OCI-LY1 (cell line): ENCODE measurements around the gene HOXC13.

Experiments
- H2AFZ ChIP-seq: fragments of 200-600 bp; sonication (generic), shearing (Covaris generic); 2 replicates; pipeline ENCODE4 v1.6.0; 2014; ENCODE audit warnings: antibody characterized with exemption, mild to moderate bottlenecking, low read length
- H3F3A ChIP-seq: fragments of 200-600 bp; sonication (generic), shearing (Covaris generic); 2 replicates; pipeline ENCODE4 v1.6.0; 2014; ENCODE audit warnings: mild to moderate bottlenecking, antibody characterized with exemption, low read length, moderate library complexity; ENCODE audit not compliant: insufficient read depth
- H3K27ac ChIP-seq: fragments of 200-600 bp; sonication (generic); 2 replicates; pipeline ENCODE4 v1.5.1; 2014; ENCODE audit warnings: low read length, mixed run types, mild to moderate bottlenecking, low read depth; ENCODE audit not compliant: poor library complexity, severe bottlenecking
- H3K27me3 ChIP-seq: fragments of 200-600 bp; sonication (generic); 2 replicates; pipeline ENCODE4 v1.6.0; 2014; ENCODE audit warnings: antibody characterized with exemption, mild to moderate bottlenecking, low read length, moderate library complexity; ENCODE audit not compliant: insufficient read depth
- H3K36me3 ChIP-seq: fragments of 200-600 bp; sonication (generic); 2 replicates; pipeline ENCODE4 v1.6.1; 2014; ENCODE audit warnings: mild to moderate bottlenecking, antibody characterized with exemption, low read length, moderate library complexity, mixed read lengths; ENCODE audit not compliant: insufficient read depth
- H3K4me1 ChIP-seq: fragments of 200-600 bp; sonication (generic); 2 replicates; pipeline ENCODE4 v1.5.1; 2014; ENCODE audit warnings: mild to moderate bottlenecking, low read length, moderate library complexity; ENCODE audit not compliant: insufficient read depth, severe bottlenecking
- H3K4me2 ChIP-seq: fragments of 200-600 bp; sonication (generic), shearing (Covaris generic); 2 replicates; pipeline ENCODE4 v1.6.1; 2014; ENCODE audit warnings: low read length
- H3K4me3 ChIP-seq: fragments of 200-600 bp; sonication (generic); 2 replicates; pipeline ENCODE4 v1.5.1; 2014; ENCODE audit warnings: low read length, low read depth, mild to moderate bottlenecking, mixed read lengths; ENCODE audit not compliant: poor library complexity, severe bottlenecking
- H3K79me2 ChIP-seq: fragments of 200-600 bp; shearing (Covaris generic); 2 replicates; pipeline ENCODE4 v1.6.1; 2016; ENCODE audit warnings: mixed run types, low read length, mixed read lengths; ENCODE audit not compliant: insufficient read depth
- H3K9ac ChIP-seq: fragments of 200-600 bp; sonication (generic), shearing (Covaris generic); 2 replicates; pipeline ENCODE4 v1.6.1; 2014; ENCODE audit warnings: mild to moderate bottlenecking, low read length, mixed read lengths
- H3K9me2 ChIP-seq: fragments of 200-600 bp; sonication (generic), shearing (Covaris generic); 2 replicates; pipeline ENCODE4 v1.6.1; 2014; ENCODE audit warnings: low read depth, mild to moderate bottlenecking, low read length, mixed read lengths
- H3K9me3 ChIP-seq: fragments of 200-600 bp; shearing (Covaris generic); 2 replicates; pipeline ENCODE4 v1.6.1; 2014; ENCODE audit warnings: low read length, mixed read lengths
- H4K20me1 ChIP-seq: fragments of 200-600 bp; sonication (generic), shearing (Covaris generic); 2 replicates; pipeline ENCODE4 v1.6.0; 2016; ENCODE audit warnings: mild to moderate bottlenecking, low read length; ENCODE audit not compliant: insufficient read depth
- CTCF ChIP-seq: fragments of 200-600 bp; sonication (generic), shearing (Covaris generic); IDR thresholded peaks from 2 replicates; pipeline ENCODE4 v1.5.1; 2017; ENCODE audit warnings: mild to moderate bottlenecking, antibody characterized with exemption, low read length, moderate library complexity, mixed read lengths
- EZH2 ChIP-seq: fragments of 200-600 bp; sonication (generic), shearing (Covaris generic); IDR thresholded peaks from 2 replicates; pipeline ENCODE4 v1.8.0; 2017; ENCODE audit warnings: borderline replicate concordance, mixed run types, mild to moderate bottlenecking, antibody characterized with exemption, low read length, moderate library complexity, mixed read lengths

The HOXC13 gene

GRCh38 chr12:53989227-53990113 lies 50.8 kb downstream of the HOXC13 start:
- Histone ChIP-seq H2AFZ (no peak overlapping the region), H3K27ac (no peak overlapping the region), H3K4me3 (no peak overlapping the region), H3K4me2 (peak overlapping the region; percentile 37; the same call in 1 of the 2 replicates), H3K79me2 (no peaks in the 10 kb centered on the region), H4K20me1 (no peaks in the 10 kb centered on the region), H3K27me3 (peaks cover 6% of the 10 kb centered on the region; the same call in 1 of the 2 replicates), H3K9ac (no peak overlapping the region), H3K9me2 (no peaks in the 10 kb centered on the region), H3K9me3 (no peaks in the 10 kb centered on the region), H3K4me1 (peaks cover 7% of the 10 kb centered on the region), H3F3A (no peaks in the 10 kb centered on the region), H3K36me3 (no peaks in the 10 kb centered on the region)
- peak; percentile 65 for TF ChIP-seq CTCF
- TF ChIP-seq EZH2: no peak

GRCh38 chr12:53990311-53991076 lies 51.9 kb downstream of the HOXC13 start:
- H3K4me3 ChIP-seq: no peak overlapping the region
- H3K4me1 ChIP-seq: peaks cover 4% of the 10 kb centered on the region
- no peaks in the 10 kb centered on the region for H3K9me2 ChIP-seq
- TF ChIP-seq EZH2: no peak
- TF ChIP-seq CTCF: no peak
- H2AFZ ChIP-seq: no peak overlapping the region
- H4K20me1 ChIP-seq: no peaks in the 10 kb centered on the region
- H3K9me3 ChIP-seq: no peaks in the 10 kb centered on the region
- no peak overlapping the region for H3K27ac ChIP-seq
- no peaks in the 10 kb centered on the region for H3F3A ChIP-seq
- H3K36me3 ChIP-seq: no peaks in the 10 kb centered on the region
- H3K9ac ChIP-seq: no peak overlapping the region
- peaks cover 6% of the 10 kb centered on the region; the same call in 1 of the 2 replicates for H3K27me3 ChIP-seq
- no peaks in the 10 kb centered on the region for H3K79me2 ChIP-seq
- no peak overlapping the region for H3K4me2 ChIP-seq

GRCh38 chr12:53991077-53991460 lies 52.4 kb downstream of the HOXC13 start:
- Histone ChIP-seq H3K4me2 (no peak overlapping the region), H3K9me3 (no peaks in the 10 kb centered on the region), H3K9me2 (no peaks in the 10 kb centered on the region), H2AFZ (no peak overlapping the region), H3K36me3 (no peaks in the 10 kb centered on the region), H3K9ac (no peak overlapping the region), H3K4me3 (no peak overlapping the region), H3K27ac (no peak overlapping the region), H3K27me3 (peaks cover 6% of the 10 kb centered on the region; the same call in 1 of the 2 replicates), H3F3A (no peaks in the 10 kb centered on the region), H3K4me1 (peaks cover 4% of the 10 kb centered on the region), H4K20me1 (no peaks in the 10 kb centered on the region), H3K79me2 (no peaks in the 10 kb centered on the region)
- TF ChIP-seq CTCF: no peak
- no peak for TF ChIP-seq EZH2
